Measurements from ENCODE around the gene ELAVL4. TPM values are rescaled to one million over a fixed set of nuclear protein-coding genes. Genes with fewer than 3 reads are reported as not detected.

ELAVL4 gene
- total RNA-seq = not detected in 2 replicates

DNA sequence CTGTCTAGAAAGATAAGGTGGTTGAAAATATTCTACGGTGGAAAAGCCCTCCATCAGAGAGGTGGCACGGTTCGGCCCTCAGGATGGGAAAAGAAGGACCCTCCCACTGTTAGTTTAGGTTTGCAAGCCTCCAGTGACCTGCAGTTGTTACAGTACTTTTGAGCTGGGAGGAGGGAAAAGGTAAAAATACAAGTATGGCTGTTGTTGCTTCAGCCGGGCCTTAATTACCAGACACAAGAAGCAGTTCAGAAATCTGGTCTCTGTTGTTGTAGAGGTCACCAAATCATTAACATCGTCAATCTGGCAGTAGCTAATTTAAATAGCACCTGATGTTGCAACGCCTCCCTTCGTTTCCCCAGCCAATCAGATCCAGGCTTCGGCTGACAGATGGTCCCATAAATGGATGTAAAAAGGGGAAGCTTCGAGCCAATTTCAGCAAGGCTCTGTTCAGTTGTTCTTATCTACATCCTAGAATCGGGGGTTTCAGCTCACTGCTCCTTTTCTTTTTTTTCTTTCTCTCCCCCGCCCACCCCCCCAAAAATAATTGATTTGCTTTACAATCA, at the start of gene ELAVL4:
Gene ELAVL4 (plus strand): TSS at position 424 of the 563 bp plus-strand sequence. CDS start 270 bp downstream, outside the sequence.
- no peak for DNase-seq (ENCODE audit: low read depth)

DNA sequence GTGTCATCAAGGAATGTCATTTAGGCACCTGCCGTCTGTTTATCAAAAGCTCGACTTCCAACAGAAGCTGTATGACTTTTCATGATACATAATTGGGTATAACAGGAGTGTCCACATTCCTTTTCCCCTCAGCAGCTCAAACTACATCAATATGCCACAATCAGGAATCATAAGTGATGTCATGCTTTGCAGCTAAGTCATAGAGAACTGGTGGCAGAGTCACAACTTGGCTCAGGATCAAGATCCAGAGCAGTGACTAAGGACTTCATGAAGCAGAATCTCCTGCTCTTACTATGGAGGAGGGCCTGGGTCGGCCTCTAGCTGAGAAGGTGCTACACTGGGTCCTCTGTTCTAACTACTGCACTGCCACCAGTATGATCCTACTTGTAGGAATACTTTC, 48.4 kb upstream of the ELAVL4 start:
- DNase-seq (ENCODE audit: low read depth) = peak; percentile 41

DNA sequence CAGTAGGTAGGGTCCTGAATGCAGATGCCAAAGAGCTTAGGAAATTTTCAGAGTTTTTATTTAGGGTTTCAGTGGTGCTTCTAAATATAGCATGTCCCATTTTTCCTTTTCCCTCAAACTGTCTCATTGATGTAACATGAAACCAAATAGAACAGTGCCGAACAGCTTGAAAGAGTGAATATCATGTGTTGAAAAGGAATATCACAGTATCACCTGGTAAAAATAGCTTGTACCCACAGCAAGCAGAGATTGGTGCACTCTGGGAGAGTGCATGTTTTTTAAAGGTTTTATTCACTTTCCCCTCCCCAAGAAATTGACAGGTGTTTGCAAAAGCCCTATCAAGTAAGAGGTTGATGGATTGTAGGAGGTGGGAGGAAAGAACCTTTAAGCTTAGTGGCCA, 41.9 kb upstream of the ELAVL4 start:
- DNase-seq (ENCODE audit: low read depth) = no peak

DNA sequence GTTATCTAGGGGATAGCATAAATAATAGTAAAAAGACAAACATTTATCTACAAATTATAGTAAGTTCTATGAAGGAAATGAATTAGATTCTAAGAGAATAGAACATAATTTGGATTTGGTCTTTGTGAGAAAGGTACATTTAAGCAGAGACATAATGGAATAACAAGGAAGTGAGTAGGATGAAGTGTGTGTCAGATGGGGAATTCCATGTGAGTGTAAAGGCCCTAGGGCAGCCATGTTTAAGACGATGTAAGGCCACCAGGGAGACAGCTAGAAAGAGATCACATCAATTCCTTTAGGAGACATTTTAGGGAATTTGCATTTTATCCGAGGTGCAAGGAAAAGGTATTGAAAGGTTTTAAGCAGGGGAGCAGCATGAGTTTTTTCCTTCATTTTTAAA, 33.8 kb upstream of the ELAVL4 start:
- DNase-seq (ENCODE audit: low read depth) = no peak

DNA sequence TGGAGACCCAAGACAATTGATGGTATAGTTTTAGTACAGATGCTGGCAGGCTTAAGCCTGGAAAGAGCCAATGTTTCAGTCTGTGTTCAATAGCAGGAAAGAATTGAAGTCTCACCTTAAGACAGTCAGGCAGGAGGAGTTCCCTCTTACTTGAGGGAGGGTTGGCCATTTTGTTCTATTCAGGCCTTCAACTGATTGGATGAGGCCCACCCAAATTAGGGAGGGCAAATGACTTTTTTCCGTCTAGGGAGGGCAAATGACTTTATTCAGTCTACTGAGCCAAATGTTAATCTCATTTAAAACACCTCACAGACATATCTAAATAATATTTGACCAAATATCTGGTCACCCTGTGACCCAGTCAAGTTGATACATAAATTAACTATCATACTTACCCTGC, 31.4 kb upstream of the ELAVL4 start:
- no peak for DNase-seq (ENCODE audit: low read depth)

DNA sequence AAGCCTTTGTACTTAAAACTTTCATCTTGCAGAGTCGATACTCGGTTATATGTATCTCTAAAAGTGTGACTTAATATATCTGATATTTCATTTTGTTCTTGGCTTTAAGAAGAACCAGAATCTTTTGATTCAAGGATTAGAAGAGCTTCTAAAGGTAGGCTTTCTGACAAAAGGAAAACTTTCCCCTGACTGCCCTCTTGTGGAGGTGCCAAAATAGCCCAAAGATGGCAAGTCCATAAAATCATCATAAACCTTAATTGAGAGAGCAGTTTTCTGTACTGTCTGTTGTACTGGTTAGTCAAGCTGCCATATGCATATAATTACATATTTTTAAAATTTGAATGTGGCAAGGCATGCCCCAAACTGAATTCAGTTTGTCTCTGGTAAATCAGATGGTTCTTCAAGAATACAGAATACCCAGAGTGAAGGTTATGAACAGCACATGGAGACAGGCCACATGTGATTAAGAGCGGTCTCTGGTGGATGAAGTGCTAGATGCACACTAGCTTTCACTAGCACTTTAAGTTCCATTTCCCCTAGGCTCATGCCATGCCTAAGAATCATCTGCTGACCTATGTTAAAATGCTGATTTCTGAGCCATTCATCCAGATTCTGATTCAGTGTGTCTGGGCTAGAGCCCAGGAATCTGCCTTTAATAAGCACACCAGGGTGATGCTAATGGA, 27.7 kb upstream of the ELAVL4 start:
- peak; percentile 22 for DNase-seq (ENCODE audit: low read depth)

DNA sequence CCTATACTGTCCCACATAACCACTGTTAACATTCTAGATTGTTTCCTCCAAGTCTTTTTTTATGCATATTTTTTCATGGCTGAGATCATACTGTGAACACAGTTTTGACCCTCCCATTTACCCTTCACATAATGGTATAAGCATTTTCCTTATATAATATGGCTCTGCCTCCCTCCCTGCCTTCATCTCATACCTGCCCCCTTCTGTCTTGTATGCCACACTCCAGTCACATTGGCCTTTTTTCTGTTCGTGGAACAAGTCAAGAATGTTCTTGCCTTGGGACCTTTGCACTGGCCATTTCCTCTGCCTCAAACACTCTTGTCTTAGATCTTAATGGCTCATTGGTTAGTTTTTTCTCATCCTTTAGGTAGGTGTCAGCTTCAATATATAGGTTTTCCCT, 24.3 kb upstream of the ELAVL4 start:
- no peak for DNase-seq (ENCODE audit: low read depth)

DNA sequence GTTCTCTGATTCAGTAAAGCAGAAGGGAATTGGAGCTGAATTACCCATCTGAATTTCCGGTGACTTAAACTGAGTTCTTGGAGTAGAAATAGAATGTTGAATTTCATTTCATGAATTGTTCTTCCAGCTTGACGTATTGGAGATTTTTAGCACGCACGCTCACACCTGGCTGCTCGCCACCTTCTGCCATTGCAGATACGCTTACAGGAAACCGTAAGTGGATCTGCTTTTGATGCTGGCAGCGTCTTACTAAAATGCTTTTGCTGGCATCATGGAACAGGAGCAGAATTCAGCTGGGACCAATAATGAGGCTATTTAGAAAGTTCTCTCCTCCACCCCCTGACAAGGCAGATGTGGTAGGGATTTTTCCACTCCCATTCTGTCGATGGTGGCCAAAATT, 17.7 kb upstream of the ELAVL4 start:
- no peak for DNase-seq (ENCODE audit: low read depth)

DNA sequence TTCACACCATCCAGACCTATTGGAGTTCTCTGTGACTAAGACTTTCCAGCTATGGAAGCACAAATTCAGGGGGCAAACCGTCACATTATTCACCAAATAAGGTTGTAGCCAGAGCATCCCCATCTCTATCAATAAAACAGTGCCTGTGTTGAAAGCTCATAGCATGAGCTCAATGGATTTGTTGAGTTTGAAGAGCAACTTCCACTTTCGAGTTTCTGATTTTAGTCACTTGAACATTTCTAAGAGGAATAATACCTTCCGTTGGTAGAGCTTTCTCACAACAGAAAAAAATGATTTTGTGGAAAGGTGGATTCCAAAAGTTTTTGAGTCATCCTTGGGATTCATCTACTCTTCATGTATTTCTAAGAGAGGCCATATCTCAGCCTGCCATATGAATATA, 13.0 kb upstream of the ELAVL4 start:
- DNase-seq (ENCODE audit: low read depth) = no peak

DNA sequence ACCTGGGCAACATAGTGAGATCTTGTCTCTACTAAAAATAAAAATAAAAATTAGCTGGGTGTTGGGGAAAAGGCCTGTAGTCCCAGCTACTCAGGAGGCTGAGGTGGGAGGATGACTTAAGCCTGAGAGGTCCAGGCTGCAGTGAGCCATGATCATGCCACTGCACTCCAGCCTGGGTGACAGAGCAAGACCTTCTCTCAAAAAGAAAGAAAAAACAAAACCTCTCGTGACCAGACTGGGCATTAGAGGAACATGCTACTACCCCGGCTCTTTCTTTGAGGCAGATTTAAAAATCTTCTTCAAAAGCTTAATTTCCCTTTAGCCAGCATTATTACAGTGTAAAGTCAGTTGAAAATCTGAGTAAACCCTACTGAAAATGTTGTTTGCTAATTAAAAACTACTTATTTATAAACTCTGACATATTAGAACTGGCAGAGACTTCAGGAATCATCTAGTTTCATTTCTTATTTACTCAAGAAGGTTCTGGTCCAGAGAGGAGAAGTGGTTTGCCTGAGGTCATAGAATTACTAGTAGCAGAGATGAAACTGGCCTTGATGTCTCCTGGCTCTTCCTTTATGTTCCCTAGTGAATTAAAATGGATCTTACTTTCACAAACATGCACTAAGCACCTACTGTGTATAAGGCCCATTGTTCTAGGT, 11.6 kb upstream of the ELAVL4 start:
- DNase-seq (ENCODE audit: low read depth) = no peak

DNA sequence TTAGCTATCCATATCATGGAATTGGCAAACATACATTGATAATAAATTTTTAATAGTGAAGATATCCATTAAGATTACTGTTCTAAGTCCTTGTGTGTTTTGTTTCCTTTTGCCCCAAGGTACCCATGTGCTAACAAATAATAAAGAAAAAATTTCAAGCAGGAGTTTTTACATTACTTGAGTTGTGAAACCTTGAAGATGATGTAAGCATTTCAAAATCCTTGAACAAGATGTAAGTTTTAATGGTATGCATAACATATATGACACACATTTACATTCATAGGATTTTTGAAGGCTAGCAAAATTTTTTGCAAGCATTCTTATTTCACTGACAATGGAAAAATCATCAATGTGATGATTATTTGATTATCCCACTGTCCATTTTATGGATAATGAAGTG, 10.9 kb upstream of the ELAVL4 start:
- DNase-seq (ENCODE audit: low read depth) = no peak

DNA sequence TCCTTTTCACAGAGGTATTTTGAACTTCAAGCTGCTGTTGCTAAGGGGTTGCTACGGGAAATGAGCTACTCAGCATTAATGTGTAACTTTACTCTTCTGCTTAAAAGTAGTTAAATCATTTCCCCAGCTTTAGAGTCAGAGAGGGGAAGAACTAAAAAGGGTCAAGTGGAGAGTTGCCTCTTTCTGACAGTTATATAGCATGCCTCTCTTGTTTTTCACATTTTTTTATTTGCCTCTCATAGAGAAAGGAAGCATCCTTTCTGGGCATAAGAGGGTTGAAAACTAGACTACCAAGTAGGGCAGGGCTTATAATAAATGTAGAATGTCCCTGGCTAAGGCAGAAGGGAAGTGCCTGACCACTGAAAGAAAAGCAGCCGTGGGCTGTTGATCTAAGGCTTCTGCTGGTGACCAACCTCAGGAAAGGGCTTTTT, 10.1 kb upstream of the ELAVL4 start:
- peak; percentile 2 for DNase-seq (ENCODE audit: low read depth)

DNA sequence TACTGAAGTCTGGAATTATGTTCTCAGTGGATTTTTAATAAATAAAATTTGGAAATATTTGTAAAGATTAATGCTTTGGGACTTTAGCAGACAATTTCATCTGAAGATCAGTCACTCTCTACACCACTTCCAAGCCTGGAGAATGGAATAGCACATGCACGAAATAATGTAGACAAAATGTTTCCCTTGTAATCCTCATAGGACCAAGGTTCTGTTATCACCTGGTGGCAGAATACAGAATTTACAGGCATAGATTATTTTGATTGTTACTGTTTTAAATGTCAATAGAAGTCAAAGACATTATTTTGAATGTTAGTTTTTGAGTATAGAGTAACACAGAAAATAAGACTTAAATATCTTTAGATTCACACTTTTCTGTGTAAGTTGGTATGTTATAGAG, 9.1 kb upstream of the ELAVL4 start:
- no peak for DNase-seq (ENCODE audit: low read depth)

DNA sequence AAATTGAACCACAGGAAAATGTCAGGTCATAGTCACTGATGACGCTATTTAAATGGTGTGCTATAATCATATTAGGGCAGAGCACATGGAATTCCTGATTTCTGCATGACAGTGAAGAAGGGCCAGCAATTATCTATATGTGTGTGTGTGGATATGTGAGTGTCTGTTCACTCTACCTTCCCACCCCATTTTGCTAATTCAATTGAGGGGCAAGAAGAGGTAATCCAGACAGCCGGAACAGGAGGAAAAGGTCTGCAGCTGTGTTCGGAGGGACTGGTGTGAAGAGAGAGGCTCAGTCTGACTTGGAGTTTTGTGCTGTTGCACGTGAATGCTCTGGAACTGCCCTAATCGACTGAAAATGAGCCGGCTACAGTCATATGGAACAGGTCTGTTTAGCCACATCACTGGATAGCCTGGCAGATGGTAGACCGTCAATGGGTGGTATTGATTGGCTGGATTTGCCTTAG, 5.1 kb upstream of the ELAVL4 start:
- no peak for DNase-seq (ENCODE audit: low read depth)

DNA sequence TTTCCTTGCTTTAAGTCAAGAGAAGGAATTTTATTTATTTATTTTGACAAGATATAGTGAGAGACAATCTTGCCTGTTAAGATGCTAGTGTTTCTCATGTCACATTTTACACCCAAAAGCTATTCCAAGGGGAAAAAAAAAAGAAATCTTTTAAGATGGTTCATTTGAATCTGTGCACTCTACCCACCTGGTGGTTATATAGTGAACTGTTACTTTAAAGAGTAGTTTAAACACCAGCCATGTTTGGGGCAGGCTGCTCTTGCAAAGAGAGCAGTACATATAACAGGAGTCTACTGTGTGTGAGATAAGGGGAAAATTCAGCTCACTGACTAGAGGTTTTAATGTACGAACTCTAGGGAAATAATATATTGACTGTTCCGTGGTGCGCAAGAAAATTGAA, 3.3 kb upstream of the ELAVL4 start:
- no peak for DNase-seq (ENCODE audit: low read depth)

DNA sequence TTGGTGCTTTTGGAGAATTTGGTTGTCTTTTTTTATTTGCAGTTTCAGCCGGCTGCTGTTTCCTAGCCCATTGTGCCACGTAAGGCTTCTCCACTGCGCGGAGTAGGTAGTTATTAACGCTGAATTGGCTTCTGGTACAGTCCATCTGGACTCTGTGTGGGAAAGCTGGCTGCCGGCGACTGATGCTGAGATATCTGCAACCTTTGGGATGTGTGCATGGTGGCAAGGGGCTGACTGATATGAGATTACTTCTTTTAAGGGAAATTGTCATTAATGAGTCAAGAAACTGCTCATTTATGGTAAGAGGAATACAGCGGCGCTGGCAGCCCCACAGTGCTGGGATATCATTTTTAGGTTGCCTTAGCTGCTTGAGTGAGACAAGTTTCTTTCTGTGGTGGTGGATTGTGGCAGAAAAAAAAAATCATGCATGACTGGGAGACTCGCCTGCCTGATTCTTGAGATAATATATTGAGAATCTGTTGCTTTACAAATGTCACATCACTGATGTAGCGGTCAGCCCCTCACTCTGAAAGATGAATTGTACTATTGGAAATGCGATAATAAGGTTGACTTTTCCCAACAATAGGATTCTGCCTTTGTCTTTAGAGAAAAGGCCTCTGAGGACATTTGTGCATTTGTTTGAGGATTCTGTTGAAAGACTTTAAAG, 2.5 kb upstream of the ELAVL4 start:
- DNase-seq (ENCODE audit: low read depth) = no peak

DNA sequence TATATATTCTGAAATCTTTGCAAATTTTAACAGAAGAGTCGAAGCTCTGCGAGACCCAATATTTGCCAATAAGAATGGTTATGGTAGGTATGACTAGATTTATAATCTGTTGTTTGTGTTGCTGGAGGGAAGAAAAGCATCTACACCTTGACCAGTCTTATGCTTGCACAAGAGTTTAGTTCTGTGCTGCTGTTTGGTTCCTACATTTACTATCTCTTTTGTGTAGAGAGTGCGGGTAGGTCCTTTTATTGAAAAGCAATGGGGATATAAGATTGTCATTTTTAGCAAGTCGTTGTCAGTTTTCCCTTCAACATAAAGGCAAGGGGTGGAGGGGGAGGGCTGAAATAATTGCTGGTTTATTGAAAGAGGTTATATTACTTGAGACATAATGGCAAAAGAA, 396 bp downstream of the ELAVL4 start:
- no peak for DNase-seq (ENCODE audit: low read depth)

DNA sequence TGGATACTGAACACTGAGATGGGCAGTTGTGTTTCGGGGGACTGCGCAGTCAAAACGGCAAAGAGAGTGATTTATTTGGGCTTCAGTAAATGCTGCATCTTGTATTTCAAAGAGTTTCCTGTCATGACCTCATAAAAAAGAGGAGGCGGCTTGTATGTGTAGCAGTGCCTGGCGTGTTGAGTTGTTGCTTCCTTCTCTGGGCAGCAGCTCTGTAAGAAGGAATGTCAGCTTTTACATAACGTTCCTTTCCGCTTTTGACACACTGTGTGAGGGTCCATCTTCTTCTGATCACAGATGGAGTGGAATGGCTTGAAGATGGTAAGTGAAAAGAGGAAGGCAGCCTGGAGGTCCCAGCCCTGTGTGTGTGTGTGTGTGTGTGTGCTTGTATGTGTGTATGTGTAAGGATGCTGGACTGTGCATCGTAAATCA, 941 bp downstream of the ELAVL4 start:
- DNase-seq (ENCODE audit: low read depth) = no peak

DNA sequence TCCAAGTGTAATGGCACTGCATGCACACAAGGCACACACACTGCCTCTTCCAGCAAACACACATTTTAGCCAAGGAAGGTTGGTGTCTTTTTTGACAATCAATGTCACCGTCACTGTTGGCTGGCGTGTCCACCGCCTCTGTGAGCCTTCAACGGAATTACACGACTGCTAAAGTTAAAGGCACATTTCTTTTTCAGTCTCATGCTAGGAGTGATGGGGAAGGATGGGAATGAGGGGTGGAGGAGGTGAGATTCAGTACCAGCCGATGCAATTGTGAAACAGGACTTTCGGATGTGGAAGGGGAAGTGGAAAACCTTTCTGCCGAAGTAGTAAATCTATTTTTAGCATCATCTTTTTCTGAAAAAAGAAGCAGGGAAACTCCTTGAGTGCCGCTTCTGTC, 1.4 kb downstream of the ELAVL4 start:
- no peak for DNase-seq (ENCODE audit: low read depth)

DNA sequence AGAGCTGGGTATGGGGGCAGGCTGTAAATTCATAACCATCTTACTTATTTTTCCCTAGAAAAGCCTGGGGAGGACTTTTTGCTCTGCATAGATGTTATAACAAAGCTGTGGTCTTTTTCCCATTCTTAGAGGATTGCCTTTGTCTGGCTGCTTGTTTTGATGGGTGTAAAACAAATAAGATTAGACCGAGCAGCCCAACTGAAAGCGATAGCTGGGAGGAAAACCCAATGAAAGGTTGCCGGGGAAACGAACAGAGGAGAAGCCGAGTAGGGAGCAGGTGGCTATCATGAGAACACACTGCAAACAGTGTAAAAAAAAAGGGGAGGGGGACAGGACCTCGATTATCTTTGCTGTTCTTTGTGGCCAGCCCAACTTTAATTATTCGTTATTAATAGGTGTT, 1.9 kb downstream of the ELAVL4 start:
- DNase-seq (ENCODE audit: low read depth) = no peak

DNA sequence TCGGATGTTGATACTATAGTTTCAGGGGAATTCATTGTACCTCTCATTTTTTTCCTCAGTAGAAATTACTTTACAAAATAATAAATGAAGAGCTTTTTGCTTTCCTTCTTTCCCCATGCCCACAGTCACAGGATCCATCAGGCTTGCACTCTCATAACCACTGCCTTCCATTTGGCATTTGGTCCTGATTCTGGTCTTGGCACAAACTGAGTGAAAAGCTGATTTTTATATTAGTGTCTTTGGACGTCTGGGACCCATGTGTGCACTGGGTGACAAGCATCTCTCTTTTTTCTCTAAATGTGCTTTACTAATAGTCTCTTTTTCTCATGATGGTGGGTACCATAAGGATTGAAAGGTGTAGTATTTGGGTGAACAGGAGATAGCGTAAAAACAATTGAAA, 2.8 kb downstream of the ELAVL4 start:
- DNase-seq (ENCODE audit: low read depth) = no peak

DNA sequence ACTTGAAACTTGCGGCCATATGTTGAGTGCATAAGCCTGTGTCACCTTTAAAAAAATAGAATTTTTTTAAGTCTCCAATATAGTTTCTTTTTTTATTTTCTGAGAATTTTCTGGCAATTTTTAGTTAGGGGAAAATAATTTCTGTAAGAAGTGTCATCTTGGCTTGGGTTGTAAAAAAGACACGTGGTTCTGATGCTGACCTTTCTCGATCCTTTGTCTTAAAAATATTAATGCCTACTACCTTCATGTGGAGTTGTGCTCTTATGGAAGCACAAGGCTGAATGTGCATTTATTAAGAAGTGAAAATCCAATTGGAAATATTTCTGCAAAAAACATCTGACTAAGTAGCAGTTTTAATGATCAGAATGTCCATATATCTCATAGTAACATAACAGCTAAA, 3.5 kb downstream of the ELAVL4 start:
- no peak for DNase-seq (ENCODE audit: low read depth)

DNA sequence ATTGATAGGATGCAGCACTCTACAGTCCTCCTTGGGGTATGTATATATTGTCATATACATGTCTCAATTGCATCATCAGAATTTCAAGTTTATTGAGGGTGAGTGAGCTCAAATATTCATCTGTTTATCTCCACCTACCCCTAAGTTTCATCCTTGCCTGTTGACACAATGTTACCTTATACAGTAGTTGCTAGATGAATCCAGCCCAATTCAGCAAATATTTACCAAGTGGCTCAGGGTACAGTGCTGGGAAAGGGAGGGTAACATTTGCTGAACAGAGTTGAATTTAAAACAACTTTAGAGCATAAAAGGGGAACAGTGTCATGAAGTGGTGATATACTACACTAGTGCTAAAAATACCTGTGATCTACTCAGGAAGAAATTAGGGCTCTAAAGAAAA, 14.4 kb downstream of the ELAVL4 start:
- DNase-seq (ENCODE audit: low read depth) = no peak
